GM18870 (cell line): ENCODE measurements around the gene CHRND.

ENCODE experiments used
- ATAC-seq: cut with Tn5 transposase; IDR thresholded peaks from one replicate; pipeline ENCODE4 v1.9.1; 2021; ENCODE audit warnings: moderate library complexity; ENCODE audit not compliant: unreplicated experiment

The CHRND gene

GRCh38 chr2:232487385-232488096 lies 38.4 kb upstream of the CHRND start, which contains the start of gene ECEL1:
ECEL1 (minus strand) TSS chr2:232487834; CDS start chr2:232486653, 1,181 bp downstream.
- ATAC-seq = no peak

- no peak for ATAC-seq
These were observed 37.8 kb upstream of the CHRND start for GRCh38 chr2:232488097-232488711.

- ATAC-seq = no peak
These were observed 37.1 kb upstream of the CHRND start for GRCh38 chr2:232488721-232489300.

- no peak for ATAC-seq
These were observed 36.3 kb upstream of the CHRND start for GRCh38 chr2:232489516-232490220.

- no peak for ATAC-seq
These were observed 35.5 kb upstream of the CHRND start for GRCh38 chr2:232490221-232491138.

GRCh38 chr2:232491139-232491780 lies 34.7 kb upstream of the CHRND start:
- no peak for ATAC-seq

GRCh38 chr2:232492236-232492848 lies 33.6 kb upstream of the CHRND start:
- ATAC-seq = no peak

GRCh38 chr2:232492963-232493700 lies 32.8 kb upstream of the CHRND start:
- ATAC-seq = no peak

- ATAC-seq = no peak
These were observed 32.1 kb upstream of the CHRND start for GRCh38 chr2:232493701-232494474.

- ATAC-seq = no peak
These were observed 31.4 kb upstream of the CHRND start for GRCh38 chr2:232494542-232494941.

GRCh38 chr2:232495292-232495691 lies 30.7 kb upstream of the CHRND start:
- no peak for ATAC-seq

- no peak for ATAC-seq
These were observed 29.3 kb upstream of the CHRND start for GRCh38 chr2:232496501-232497270.

GRCh38 chr2:232497348-232497747 lies 28.6 kb upstream of the CHRND start:
- ATAC-seq = no peak

- ATAC-seq = no peak
These were observed 27.5 kb upstream of the CHRND start for GRCh38 chr2:232498452-232498851.

GRCh38 chr2:232501331-232501771 lies 24.6 kb upstream of the CHRND start:
- no peak for ATAC-seq

- ATAC-seq = no peak
These were observed 24.1 kb upstream of the CHRND start for GRCh38 chr2:232501794-232502390.

GRCh38 chr2:232502511-232502910 lies 23.4 kb upstream of the CHRND start:
- no peak for ATAC-seq
